DND-41 (cell line): Measurements from ENCODE around the gene AMPD2.

Experiments
- CTCF ChIP-seq: IDR thresholded peaks from 2 replicates; pipeline ENCODE4 v1.5.1; 2012; ENCODE audit warnings: borderline replicate concordance, low read length, moderate library complexity, mild to moderate bottlenecking; ENCODE audit not compliant: poor library complexity, severe bottlenecking; ENCODE audit errors: extremely low read depth
- EZH2 ChIP-seq: IDR thresholded peaks from 3 replicates; pipeline ENCODE4 v1.6.1; 2012; ENCODE audit warnings: borderline replicate concordance, low read depth, mild to moderate bottlenecking, moderate library complexity, low read length, inconsistent platforms; ENCODE audit not compliant: severe bottlenecking

GRCh38 chr1:109589679-109590078 lies 30.0 kb upstream of the AMPD2 start:
- no peak for TF ChIP-seq CTCF
- TF ChIP-seq EZH2 = no peak
